Upper lobe of left lung (tissue), 4 donors: ENCODE data around the gene SLC25A45.

Source experiments
- POLR2A ChIP-seq, 4 donors: fragments of 450-650 bp; IDR thresholded peaks; one replicate each; pipeline ENCODE4 v1.5.1; 2016 to 2017; ENCODE audit warnings: antibody characterized with exemption in 4 of 4, mild to moderate bottlenecking in 2 of 4
- POLR2AphosphoS5 ChIP-seq, 2 donors: sonication (generic); formaldehyde crosslinking; IDR thresholded peaks; one replicate each; pipeline ENCODE4 v1.5.1; 2017; ENCODE audit warnings: antibody characterized with exemption in 2 of 2

DNA sequence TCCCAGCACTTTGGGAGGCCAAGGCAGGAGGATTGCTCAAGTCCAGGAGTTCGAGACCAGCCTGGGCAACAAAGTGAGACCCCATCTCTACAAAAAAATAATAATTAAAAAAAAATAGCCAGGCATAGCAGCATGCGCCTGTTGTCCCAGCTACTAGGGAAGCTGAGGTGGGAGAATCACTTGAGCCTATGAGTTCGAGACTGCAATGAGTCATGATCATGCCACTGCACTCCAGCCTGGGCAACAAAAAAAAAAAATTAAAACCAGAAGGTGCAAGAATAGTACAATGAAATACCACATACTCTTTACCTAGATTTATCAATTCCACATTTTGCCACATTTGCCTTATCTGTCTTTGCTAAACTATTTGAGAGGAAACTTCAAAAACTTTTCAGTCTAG lies 40.6 kb downstream of the SLC25A45 start:
- TF ChIP-seq POLR2A (IDR thresholded peaks at IDR 0.05) (no peak), POLR2AphosphoS5 (IDR thresholded peaks at IDR 0.05) (no peak)
